Regular cardiac myocyte (primary cell): ENCODE results near the gene SERPINA12. TPM values are rescaled to one million over a fixed set of nuclear protein-coding genes. Genes with fewer than 3 reads are reported as not detected.

ENCODE experiments used
- total RNA-seq: library from RNA; depleted of rRNA; stranded (reverse); fragments of >200 nt; gene quantifications from 2 replicates; pipeline ENCODE4 v1.2.3, GENCODE V29; 2014

Gene SERPINA12
- not detected in 2 replicates for total RNA-seq

GRCh38 chr14:94509356-94509755, at the start of gene SERPINA12:
TSS of gene SERPINA12 (minus strand) at chr14:94509469. CDS start at chr14:94498397, 11,072 bp downstream.

GRCh38 chr14:94476023-94476422, 33.2 kb downstream of the SERPINA12 start, which contains the start of gene SERPINA9:
TSS of gene SERPINA9 (minus strand) at chr14:94476197. CDS start at chr14:94469840, 6,357 bp downstream.

Other genes with a start within 250 kb of the SERPINA12 start
- under 0.01 TPM in 1 of 2 replicates, not detected in the other for gene SERPINA10, start 216.2 kb downstream of the SERPINA12 start, total RNA-seq
- not detected in 2 replicates for gene SERPINA6, start 186.1 kb downstream of the SERPINA12 start, total RNA-seq
- not detected in 2 replicates for gene SERPINA2, start 142.8 kb downstream of the SERPINA12 start, total RNA-seq
- under 0.01 and 0.19 TPM in 2 replicates for gene SERPINA1, start 120.9 kb downstream of the SERPINA12 start, total RNA-seq
- not detected in 2 replicates for gene SERPINA11, start 56.7 kb downstream of the SERPINA12 start, total RNA-seq
- gene SERPINA9, start 33.3 kb downstream of the SERPINA12 start, total RNA-seq = 0.28 and 0.96 TPM in 2 replicates
- gene SERPINA4, start 52.0 kb upstream of the SERPINA12 start, total RNA-seq = not detected in 2 replicates
- gene SERPINA5, start 72.0 kb upstream of the SERPINA12 start, total RNA-seq = under 0.01 and 0.28 TPM in 2 replicates
- 1.3 and 9.9 TPM in 2 replicates for gene SERPINA3, start 102.9 kb upstream of the SERPINA12 start, total RNA-seq